ENCODE results near the gene SALL1. TPM values are rescaled to one million over a fixed set of nuclear protein-coding genes. Genes with fewer than 3 reads are reported as not detected.

Gene SALL1
- total and polyA plus RNA-seq, 2 of the 4 experiments (the other 2 are of a cell fraction) = 0.90 to 5.2 TPM

DNA sequence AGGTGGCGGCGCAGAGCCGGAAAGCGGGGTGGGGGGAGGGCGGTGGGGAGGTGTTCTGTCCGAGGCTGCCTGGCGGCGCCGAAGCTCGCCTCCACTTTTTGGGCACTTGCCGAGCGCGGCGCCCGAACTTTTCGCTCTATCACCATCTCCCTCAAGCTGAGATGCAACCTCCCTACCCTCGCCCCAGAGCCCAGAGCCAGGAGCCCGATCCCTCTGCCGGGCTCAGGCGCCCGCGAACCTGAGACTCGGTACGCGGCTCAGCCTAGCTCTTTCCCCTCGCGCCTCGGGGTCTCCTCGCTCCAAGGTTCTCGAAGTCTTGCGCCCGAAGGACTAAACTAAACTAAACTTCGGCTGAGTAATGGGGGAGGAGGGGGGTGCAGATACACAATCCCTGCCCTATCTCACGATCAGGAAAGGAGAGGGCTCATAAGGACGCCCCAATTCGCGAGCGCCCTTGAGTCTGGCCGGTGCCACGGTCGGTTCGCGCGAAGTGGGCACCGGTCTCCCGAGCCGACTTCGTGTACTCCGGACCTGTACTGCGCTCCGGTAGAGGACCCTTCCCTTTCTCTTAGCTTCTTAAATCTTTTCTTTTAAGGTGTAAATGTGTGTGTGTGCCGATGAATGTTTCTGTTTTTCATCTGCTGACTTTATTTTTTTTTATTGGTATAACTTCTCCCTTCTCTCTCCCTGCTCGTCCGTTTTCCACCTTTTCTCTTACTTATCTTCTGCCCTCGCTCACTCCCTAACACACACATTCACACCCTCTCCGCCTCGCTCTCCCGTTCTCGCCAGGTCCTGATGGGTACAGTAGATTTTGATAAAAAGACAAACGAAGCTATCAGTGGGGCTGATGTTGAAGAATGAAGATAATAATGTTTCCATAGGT lies 1.9 kb upstream of the SALL1 start (continued):
- TF ChIP-seq ELK1 (IDR thresholded peaks at IDR 0.05; ENCODE audit: borderline replicate concordance, low read depth, low read length) = no peak
